ENCODE data around the gene AKAP8L.

The AKAP8L gene

GRCh38 chr19:15418579-15419412, at the start of gene AKAP8L:
Gene AKAP8L, minus strand, starts transcription at chr19:15418988. Its CDS starts 65 bp downstream, at chr19:15418923.
- Histone ChIP-seq H3K9me3 (ENCODE audit: control insufficient read depth in 1 of 2, low read length in 2 of 2) (peaks cover 0 to 3% of the 10 kb centered on the region in 2 donors), H3K27me3 (ENCODE audit: control insufficient read depth in 1 of 2, insufficient read depth in 2 of 2, low read length in 2 of 2) (no peaks in the 10 kb centered on the region), H3K4me3 (ENCODE audit: low read depth in 1 of 2, low read length in 2 of 2) (peak within 1 kb of the TSS; percentile 92 to 99), H3K27ac (ENCODE audit: low read depth, low read length) (peak within 1 kb of the TSS; percentile 39), H3K4me1 (ENCODE audit: control insufficient read depth in 1 of 2, insufficient read depth in 2 of 2, low read length in 2 of 2) (peaks cover 20 to 24% of the 10 kb centered on the region in 2 donors), H3K36me3 (ENCODE audit: control insufficient read depth in 1 of 2, insufficient read depth in 2 of 2, low read length in 2 of 2) (peaks cover 9 to 20% of the 10 kb centered on the region in 2 donors), H3K9ac (ENCODE audit: low read depth in 1 of 2, low read length in 2 of 2) (peak within 1 kb of the TSS; percentile 81 to 94)

DNA sequence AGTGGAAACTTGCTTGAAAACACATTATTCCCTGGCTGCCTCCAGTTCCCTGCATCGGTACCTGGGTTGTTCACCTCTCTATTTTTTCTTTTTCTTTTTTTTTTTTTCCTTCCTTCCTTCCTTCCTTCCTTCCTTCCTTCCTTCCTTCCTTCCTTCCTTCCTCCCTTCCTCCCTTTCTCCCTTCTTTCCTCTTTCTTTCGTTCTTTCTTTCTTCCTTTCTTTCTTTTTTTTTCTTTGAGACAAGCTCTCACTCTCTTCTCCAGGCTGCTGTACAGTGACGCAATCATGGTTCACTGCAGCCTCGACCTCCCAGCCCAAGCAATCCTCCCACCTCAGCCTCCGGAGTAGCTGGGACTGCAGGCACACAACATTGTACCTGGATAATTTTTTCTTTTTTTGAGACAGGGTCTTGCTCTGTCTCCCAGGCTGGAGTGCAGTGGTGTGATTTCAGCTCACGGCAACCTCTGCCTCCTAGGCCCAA, 49.0 kb upstream of the AKAP8L start:
- Histone ChIP-seq H3K9me3 (ENCODE audit: control insufficient read depth in 1 of 2, low read length in 2 of 2) (no peaks in the 10 kb centered on the region), H3K4me3 (ENCODE audit: low read depth in 1 of 2, low read length in 2 of 2) (no peak overlapping the region), H3K27ac (ENCODE audit: low read depth, low read length) (no peak overlapping the region), H3K9ac (ENCODE audit: low read depth in 1 of 2, low read length in 2 of 2) (no peak overlapping the region), H3K4me1 (ENCODE audit: control insufficient read depth in 1 of 2, insufficient read depth in 2 of 2, low read length in 2 of 2) (peaks cover 0 to 19% of the 10 kb centered on the region in 2 donors), H3K36me3 (ENCODE audit: control insufficient read depth in 1 of 2, insufficient read depth in 2 of 2, low read length in 2 of 2) (no peaks in the 10 kb centered on the region), H3K27me3 (ENCODE audit: control insufficient read depth in 1 of 2, insufficient read depth in 2 of 2, low read length in 2 of 2) (peaks cover 11 to 13% of the 10 kb centered on the region in 2 donors)

GRCh38 chr19:15466851-15467733, 48.3 kb upstream of the AKAP8L start:
- no peak overlapping the region for H3K27ac ChIP-seq (ENCODE audit: low read depth, low read length)

GRCh38 chr19:15464394-15465385, 45.9 kb upstream of the AKAP8L start, which contains the start of gene RASAL3:
Gene RASAL3, minus strand, starts transcription at chr19:15464544. Its CDS starts 186 bp downstream, at chr19:15464358.
- H3K4me3 ChIP-seq (ENCODE audit: low read depth in 1 of 2, low read length in 2 of 2), result peak within 1 kb of the TSS; percentile 57 to 68

More at GRCh38 chr19:15466851-15467733, 48.3 kb upstream of the AKAP8L start:
- no peaks in the 10 kb centered on the region for H3K36me3 ChIP-seq (ENCODE audit: control insufficient read depth in 1 of 2, insufficient read depth in 2 of 2, low read length in 2 of 2)
- peaks cover 0 to 19% of the 10 kb centered on the region in 2 donors for H3K4me1 ChIP-seq (ENCODE audit: control insufficient read depth in 1 of 2, insufficient read depth in 2 of 2, low read length in 2 of 2)
- H3K27me3 ChIP-seq (ENCODE audit: control insufficient read depth in 1 of 2, insufficient read depth in 2 of 2, low read length in 2 of 2), result peaks cover 11 to 13% of the 10 kb centered on the region in 2 donors
- H3K9me3 ChIP-seq (ENCODE audit: control insufficient read depth in 1 of 2, low read length in 2 of 2), result no peaks in the 10 kb centered on the region
- no peak overlapping the region for H3K9ac ChIP-seq (ENCODE audit: low read depth in 1 of 2, low read length in 2 of 2)
- no peak overlapping the region for H3K4me3 ChIP-seq (ENCODE audit: low read depth in 1 of 2, low read length in 2 of 2)

GRCh38 chr19:15463861-15464371, 45.1 kb upstream of the AKAP8L start:
- Histone ChIP-seq H3K27me3 (ENCODE audit: control insufficient read depth in 1 of 2, insufficient read depth in 2 of 2, low read length in 2 of 2) (peaks cover 2 to 4% of the 10 kb centered on the region in 2 donors), H3K36me3 (ENCODE audit: control insufficient read depth in 1 of 2, insufficient read depth in 2 of 2, low read length in 2 of 2) (no peaks in the 10 kb centered on the region), H3K4me3 (ENCODE audit: low read depth in 1 of 2, low read length in 2 of 2) (peak overlapping the region; percentile 57 to 68), H3K9ac (ENCODE audit: low read depth in 1 of 2, low read length in 2 of 2) (peak overlapping the region; percentile 10 to 18), H3K4me1 (ENCODE audit: control insufficient read depth in 1 of 2, insufficient read depth in 2 of 2, low read length in 2 of 2) (peaks cover 0 to 10% of the 10 kb centered on the region in 2 donors), H3K9me3 (ENCODE audit: control insufficient read depth in 1 of 2, low read length in 2 of 2) (no peaks in the 10 kb centered on the region), H3K27ac (ENCODE audit: low read depth, low read length) (peak overlapping the region; percentile 73)

More at GRCh38 chr19:15464394-15465385, 45.9 kb upstream of the AKAP8L start, which contains the start of gene RASAL3:
- no peaks in the 10 kb centered on the region for H3K36me3 ChIP-seq (ENCODE audit: control insufficient read depth in 1 of 2, insufficient read depth in 2 of 2, low read length in 2 of 2)
- no peaks in the 10 kb centered on the region for H3K9me3 ChIP-seq (ENCODE audit: control insufficient read depth in 1 of 2, low read length in 2 of 2)
- peaks cover 10 to 11% of the 10 kb centered on the region in 2 donors for H3K27me3 ChIP-seq (ENCODE audit: control insufficient read depth in 1 of 2, insufficient read depth in 2 of 2, low read length in 2 of 2)
- peaks cover 0 to 17% of the 10 kb centered on the region in 2 donors for H3K4me1 ChIP-seq (ENCODE audit: control insufficient read depth in 1 of 2, insufficient read depth in 2 of 2, low read length in 2 of 2)
- H3K27ac ChIP-seq (ENCODE audit: low read depth, low read length), result peak within 1 kb of the TSS; percentile 73
- peak within 1 kb of the TSS; percentile 10 to 18 for H3K9ac ChIP-seq (ENCODE audit: low read depth in 1 of 2, low read length in 2 of 2)

DNA sequence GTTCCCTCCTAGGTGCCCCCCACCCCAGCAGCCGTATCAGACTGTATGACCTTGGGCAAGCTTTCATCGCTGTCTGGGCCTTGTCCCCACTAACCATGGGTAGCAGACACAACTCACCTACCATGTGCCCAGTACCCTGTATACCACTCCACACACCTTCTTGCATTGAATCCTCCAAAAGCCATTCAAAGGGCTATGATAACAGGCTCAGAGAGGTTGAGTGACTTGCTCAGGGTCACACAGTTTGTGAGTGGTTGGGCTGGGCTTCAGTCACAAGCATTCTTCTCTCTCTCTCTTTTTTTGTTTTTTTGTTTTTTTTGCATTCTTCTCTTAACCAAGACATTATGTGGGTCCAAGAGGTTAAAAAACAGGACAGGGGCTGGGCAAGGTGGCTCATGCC, 42.9 kb upstream of the AKAP8L start:
- H3K9ac ChIP-seq (ENCODE audit: low read depth in 1 of 2, low read length in 2 of 2), result no peak overlapping the region
- no peak overlapping the region for H3K27ac ChIP-seq (ENCODE audit: low read depth, low read length)
- H3K27me3 ChIP-seq (ENCODE audit: control insufficient read depth in 1 of 2, insufficient read depth in 2 of 2, low read length in 2 of 2), result peaks cover 0 to 11% of the 10 kb centered on the region in 2 donors
- H3K36me3 ChIP-seq (ENCODE audit: control insufficient read depth in 1 of 2, insufficient read depth in 2 of 2, low read length in 2 of 2), result no peaks in the 10 kb centered on the region
- peaks cover 0 to 1% of the 10 kb centered on the region in 2 donors for H3K4me1 ChIP-seq (ENCODE audit: control insufficient read depth in 1 of 2, insufficient read depth in 2 of 2, low read length in 2 of 2)
- H3K4me3 ChIP-seq (ENCODE audit: low read depth in 1 of 2, low read length in 2 of 2), result no peak overlapping the region
- H3K9me3 ChIP-seq (ENCODE audit: control insufficient read depth in 1 of 2, low read length in 2 of 2), result no peaks in the 10 kb centered on the region

- Histone ChIP-seq H3K36me3 (ENCODE audit: control insufficient read depth in 1 of 2, insufficient read depth in 2 of 2, low read length in 2 of 2) (peaks cover 0 to 11% of the 10 kb centered on the region in 2 donors), H3K27ac (ENCODE audit: low read depth, low read length) (no peak overlapping the region), H3K27me3 (ENCODE audit: control insufficient read depth in 1 of 2, insufficient read depth in 2 of 2, low read length in 2 of 2) (peaks cover 17 to 25% of the 10 kb centered on the region in 2 donors), H3K4me1 (ENCODE audit: control insufficient read depth in 1 of 2, insufficient read depth in 2 of 2, low read length in 2 of 2) (peaks cover under 1 to 7% of the 10 kb centered on the region in 2 donors), H3K4me3 (ENCODE audit: low read depth in 1 of 2, low read length in 2 of 2) (no peak overlapping the region), H3K9ac (ENCODE audit: low read depth in 1 of 2, low read length in 2 of 2) (no peak overlapping the region), H3K9me3 (ENCODE audit: control insufficient read depth in 1 of 2, low read length in 2 of 2) (no peaks in the 10 kb centered on the region)
Observed at GRCh38 chr19:15457701-15458484, 39.1 kb upstream of the AKAP8L start.

- Histone ChIP-seq H3K27ac (ENCODE audit: low read depth, low read length) (no peak overlapping the region), H3K27me3 (ENCODE audit: control insufficient read depth in 1 of 2, insufficient read depth in 2 of 2, low read length in 2 of 2) (peaks cover 17 to 25% of the 10 kb centered on the region in 2 donors), H3K4me3 (ENCODE audit: low read depth in 1 of 2, low read length in 2 of 2) (no peak overlapping the region), H3K36me3 (ENCODE audit: control insufficient read depth in 1 of 2, insufficient read depth in 2 of 2, low read length in 2 of 2) (peaks cover 0 to 14% of the 10 kb centered on the region in 2 donors), H3K9ac (ENCODE audit: low read depth in 1 of 2, low read length in 2 of 2) (no peak overlapping the region), H3K9me3 (ENCODE audit: control insufficient read depth in 1 of 2, low read length in 2 of 2) (no peaks in the 10 kb centered on the region), H3K4me1 (ENCODE audit: control insufficient read depth in 1 of 2, insufficient read depth in 2 of 2, low read length in 2 of 2) (peaks cover 4 to 12% of the 10 kb centered on the region in 2 donors)
Observed at GRCh38 chr19:15456871-15457700, 38.3 kb upstream of the AKAP8L start.

All from duodenal mucosa (tissue), 2 donors.